Activated effector memory CD4-positive, alpha-beta T cell treated with Interleukin-2 at 50 U/mL for 16 hours (primary cell): ENCODE measurements around the gene SNTG2.

Source experiments
- DNase-seq: peaks from one replicate; pipeline ENCODE4 v3.0.0-alpha.2; 2020

Gene SNTG2

DNA sequence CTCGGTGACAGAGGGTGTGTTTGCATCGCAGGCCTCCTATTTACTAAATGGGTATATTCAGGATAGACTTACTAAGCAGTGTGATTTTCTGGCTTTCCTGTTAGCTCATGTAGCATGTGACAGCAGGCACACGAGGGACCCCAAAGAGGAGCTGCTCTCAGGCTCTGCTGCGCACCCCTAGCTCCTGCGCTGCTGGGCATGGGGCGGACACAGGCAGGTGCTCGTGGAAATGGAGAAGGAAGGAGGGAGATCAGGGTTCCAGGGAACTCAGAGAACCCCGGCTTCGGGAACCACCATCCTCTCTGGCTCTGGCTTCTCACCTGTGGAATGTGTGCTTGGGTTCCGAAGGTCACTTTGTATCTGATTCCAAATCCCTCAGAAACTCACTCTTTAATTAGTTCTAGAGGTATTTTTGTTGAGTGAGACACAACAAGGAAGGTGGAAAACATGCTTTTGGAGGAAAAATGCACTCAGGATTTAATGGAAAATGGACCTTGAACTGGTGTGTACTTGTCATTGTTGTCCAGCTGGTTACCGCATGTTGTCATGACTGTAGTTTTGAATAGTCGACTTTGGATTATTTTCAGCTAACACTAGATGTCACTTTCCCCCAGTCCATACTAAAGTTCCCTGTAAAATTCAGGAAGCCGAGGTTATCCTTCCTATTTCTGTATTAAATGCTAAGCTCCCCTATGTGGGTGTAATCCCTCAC lies 3.5 kb downstream of the SNTG2 start:
- DNase-seq, result no peak

DNA sequence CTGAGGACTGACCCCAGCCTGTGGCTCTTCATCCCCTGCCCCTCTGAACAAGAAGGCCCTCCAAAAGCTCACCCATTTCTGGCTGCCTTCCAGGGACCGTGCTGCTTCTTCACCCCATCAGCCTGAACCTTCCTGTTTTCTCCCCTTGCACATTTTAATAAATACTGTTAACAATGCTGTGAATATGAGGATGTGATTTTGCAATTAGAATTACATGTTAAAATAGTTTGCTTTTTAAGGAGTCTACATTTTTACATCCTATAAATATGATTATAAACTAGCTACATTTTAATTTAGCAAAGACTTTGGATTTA lies 4.0 kb downstream of the SNTG2 start:
- no peak for DNase-seq

DNA sequence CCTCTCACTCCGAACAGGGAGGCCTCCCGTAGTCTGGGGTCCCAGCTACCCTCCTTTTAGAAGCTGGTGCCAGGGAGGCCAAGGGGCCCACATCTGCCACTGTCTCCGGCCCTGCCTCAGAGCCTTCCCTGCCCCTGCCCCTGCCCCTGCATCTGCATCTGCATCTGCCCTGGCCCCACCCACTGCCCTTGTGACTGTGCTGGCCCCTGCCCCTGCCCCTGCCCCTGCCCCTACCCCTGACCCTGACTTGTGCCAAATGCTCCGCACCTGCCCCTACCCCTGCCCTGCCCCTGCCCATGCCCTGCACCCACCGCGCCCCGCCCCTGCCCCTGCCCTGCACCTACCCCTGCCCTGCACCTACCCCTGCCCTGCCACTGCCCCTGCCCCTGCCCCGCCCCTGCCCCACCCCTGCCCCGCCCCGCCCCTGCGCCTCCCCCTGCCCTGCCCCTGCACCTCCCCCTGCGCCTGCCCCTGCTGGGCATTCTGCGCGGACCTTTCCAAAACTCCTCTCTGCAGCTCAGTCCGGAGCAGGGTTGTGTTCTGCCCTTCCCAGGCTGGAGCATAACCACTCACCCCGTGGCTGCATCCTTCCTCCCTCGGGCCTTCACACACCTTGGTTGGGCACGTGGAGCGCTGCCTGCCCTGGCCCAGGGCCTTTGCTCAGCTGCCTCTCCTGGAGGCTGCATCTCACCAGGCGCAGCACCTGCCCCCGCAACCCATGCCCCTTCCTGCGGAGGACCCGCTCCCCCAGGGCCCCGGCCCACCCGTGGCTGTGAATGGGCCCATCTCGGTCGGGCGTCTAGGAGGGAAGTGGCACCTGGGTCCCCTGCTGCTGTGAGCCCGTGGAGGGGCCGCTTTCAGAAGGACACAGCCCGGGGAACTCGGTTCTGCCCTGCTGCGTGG lies 5.4 kb downstream of the SNTG2 start:
- DNase-seq, result no peak

DNA sequence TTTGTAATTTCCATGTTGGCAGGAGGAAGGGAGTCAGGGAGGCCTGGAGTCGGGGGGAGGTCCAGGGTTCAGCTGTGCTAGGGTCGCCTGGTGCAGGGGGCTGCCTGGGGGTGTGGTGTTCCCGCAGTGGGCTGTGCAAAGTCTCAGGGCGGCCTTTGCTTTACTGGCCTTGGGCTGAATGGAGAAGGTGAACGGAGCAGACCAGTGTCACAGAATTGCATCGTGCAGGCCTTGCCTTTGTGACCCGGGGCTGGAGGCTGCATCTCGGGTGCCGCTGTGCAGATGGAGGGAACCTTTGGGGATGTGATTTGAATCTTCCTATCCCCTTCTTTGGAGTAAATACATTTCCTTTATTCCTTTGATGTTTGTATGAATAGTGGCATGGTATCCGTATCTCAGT lies 8.8 kb downstream of the SNTG2 start:
- DNase-seq, result no peak

DNA sequence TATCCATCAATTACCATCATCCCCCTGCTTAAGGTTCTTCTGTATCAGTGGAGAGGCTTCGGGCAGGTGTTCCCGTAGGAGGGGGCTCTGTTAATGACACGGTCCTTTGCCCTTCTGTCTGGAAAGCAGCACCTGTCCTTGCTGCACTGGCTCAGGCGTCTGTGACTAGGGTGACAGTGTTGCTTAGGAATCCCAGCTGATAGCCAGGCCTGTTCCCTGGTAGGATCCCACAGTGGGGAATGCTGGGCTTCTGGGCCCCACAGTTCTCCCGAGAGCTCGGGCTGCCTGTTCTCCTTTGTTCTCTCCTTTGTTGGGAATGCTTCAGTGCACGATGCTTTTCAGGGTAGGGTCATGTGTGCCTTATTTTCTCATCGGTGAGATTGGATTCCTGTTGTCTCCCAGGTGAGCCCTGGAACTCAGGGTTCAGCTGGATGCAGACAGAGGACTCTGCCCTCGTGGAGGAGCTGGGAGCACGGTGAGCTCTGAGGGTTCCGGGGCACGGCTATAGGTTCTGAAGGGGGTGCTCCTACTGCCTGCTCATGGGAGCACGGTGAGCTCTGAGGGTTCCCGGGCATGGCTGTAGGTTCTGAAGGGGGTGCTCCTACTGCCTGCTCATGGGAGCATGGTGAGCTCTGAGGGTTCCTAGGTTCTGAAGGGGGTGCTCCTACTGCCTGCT lies 9.6 kb downstream of the SNTG2 start:
- no peak for DNase-seq

DNA sequence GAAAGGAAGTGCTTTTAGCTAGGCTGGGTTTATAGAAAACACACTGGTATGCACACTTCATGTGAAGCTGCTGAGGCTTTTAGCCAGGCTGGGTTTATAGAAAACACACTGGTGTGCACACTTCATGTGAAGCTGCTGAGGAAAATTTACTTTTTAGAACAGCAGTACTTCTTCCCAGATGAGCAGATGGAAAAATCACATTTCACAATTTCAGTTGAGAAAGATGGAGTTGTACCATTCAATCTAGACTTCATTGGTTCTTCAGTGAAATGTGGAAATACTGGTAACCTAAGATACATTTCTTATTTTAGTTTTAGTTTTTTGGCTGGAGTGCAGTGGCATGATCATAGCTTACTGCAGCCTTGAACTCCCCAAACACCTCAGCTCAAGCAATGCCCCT lies 11.1 kb downstream of the SNTG2 start:
- no peak for DNase-seq

DNA sequence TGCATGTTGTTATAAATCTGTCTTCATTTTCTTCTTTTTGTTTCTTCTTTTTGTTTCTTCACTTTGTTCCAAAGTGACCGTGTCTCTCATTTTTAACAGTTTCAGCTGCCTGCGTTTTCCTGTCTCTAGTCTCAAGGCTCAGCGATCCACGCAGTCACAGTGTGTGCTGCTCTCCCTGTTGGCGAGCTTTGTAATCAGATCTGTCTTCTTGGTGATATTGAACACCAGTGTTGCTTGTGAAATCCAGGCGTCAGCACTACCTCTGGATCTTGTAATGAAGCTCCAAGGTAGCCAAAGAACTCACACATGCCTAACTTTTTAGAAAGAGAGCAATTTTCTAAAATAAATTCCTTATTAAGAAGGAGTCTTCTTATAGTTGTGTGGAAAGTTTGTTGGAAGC lies 13.2 kb downstream of the SNTG2 start:
- DNase-seq, result no peak

DNA sequence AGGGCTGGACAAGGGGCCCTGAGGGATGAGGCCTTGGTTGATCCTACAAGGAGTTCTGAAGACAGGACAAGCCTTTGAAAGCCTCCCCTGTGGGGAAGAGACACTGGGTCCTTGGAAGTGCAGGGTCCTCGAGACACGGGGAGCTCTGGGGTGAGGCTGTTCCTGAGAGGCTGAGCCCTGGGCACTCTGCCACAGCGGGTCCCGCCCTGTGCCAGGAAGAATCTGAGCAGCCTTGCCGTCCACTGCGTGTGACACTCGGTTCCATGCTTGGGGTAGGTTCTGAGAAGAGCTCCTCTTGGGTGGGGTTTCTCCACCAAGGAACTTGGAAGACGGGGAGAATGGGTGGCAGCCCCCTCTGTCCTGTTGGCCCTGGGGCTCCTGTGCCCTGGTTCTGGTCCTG lies 13.9 kb downstream of the SNTG2 start:
- DNase-seq, result no peak

DNA sequence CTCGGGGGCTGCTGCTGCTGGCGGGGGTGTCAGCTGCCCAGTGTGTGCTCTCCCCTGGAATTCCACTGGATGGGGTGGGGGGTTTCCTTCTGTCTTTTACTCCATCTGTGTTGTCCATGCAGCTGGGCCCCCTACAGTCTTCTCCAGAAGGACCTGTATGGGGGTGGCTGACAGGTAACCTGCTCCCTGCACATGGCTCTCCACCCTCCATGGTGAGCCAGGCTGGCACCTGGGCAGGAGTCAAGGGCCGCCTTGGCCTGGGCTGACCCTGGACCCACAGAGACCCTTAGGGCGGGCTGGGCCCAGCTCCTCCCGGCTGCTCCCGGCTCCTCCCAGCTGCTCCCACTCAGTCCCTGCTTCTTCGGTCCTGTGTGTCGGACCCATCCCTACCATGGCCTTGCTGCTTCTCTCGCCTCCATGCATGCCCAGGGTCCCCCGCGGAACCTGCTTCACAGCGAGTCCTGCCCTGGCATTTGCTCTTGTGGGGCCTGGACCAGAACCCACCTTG lies 15.0 kb downstream of the SNTG2 start:
- no peak for DNase-seq

DNA sequence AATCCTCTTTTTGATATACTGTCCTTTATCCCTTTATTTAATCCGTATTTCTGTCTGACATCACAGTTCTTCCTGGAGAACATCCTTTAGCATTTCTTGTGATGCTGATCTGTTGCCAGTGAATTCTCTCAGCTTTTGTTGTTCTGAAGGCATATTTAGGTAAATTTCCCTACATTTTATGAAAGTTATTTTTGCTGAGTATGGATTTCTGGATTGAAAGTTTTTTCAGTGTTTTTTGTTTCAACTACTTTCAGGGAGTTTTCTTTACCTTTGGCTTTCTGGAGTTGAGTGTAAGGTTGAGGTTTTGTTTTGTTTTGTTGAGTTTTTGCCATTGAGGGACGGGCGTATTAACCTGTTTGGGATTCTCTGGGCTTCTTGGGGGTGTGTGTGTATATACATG lies 22.5 kb downstream of the SNTG2 start:
- DNase-seq, result no peak

DNA sequence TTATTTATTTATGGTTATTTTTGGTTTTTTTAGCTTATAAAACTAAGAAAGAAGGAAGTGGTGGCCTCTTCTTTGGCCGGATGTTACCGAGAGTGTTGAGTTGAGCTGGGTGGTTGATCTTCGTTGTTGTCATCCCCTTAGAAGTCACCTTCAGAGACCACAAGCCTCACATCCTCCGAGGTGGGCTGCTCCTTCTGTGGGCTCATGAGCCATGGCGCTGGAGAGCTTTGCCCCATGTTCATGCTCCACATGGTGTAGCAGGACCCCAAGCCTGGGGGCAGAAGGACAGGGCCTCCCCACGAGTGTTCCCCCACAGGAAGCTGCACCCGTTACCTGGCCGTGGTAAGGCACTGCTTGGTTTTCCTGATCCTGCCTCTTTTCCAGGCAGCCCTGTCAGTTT lies 23.4 kb downstream of the SNTG2 start:
- peak; percentile 6 for DNase-seq

DNA sequence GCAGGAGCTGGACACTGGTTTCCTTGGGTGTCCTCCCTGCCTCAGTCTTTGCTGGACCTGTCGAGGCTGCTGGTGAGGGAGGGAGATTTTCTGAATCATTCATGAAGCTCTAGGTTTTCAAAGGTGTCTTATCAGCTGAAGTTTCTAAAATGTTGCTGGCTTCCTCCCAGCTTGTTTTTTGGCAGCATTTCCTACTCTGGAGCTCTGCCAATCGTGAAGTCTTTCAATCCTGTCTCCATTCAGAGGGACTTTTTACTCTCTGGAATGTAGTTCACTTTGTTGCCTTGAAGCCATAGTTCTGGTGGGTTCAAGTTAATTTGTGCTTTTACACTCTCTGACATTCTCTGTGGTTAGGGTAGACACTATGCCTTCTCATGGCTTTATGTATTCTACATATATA lies 23.9 kb downstream of the SNTG2 start:
- DNase-seq, result no peak

DNA sequence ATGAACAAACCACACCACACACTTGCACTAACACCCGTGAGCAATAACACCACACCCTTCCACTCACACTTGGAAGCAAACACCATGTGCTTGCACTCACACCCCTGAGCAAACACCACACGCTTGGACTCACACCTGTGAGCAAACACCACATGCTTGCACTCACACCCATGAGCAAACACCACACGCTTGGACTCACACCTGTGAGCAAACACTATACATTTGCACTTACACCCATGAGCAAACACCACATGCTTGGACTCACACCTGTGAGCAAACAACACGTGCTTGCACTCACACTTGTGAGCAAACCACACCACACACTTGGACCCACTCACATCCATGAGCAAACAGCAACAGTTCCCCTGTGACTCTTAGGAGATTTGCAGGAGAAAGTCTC lies 24.4 kb downstream of the SNTG2 start:
- DNase-seq, result no peak

DNA sequence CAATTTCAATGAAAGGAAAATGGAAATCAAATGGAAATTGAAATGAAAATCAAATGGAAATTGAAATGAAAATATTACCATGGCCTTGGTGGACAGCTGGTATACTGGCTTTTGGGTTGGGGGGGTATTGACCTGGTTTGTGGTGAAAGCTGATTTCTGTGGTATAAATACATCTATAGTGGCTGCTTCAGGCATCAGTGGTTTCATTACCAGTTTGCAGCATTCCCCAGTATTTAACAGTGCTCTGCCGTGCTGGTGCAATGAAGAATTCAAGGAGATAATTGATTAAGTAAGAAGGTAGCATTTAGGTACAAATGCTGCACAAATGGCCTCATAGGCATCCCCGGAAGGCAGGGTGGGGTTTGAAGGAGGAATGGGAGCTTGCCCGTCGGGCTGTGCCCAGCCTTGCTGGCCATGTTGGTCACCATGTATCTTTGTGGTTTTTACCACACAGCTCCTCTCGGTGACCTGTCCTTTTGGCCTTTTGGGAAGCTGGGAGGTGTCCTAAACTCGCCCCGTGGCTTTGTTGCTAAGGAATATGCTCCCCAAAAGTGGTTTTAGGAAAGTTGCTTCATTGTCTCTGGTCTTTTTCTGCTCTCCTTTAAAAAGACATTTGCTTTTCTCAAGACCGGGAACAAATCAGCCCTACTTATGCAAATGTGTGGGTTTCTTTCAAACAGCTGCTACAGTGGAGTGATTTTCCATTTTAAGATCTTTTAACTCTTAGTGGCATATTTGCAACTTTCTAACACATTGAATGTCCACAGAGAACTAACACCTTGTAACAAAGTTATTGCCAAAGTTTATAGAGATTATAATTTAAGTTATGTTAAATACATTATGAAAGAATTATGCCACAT lies 28.6 kb downstream of the SNTG2 start:
- no peak for DNase-seq

DNA sequence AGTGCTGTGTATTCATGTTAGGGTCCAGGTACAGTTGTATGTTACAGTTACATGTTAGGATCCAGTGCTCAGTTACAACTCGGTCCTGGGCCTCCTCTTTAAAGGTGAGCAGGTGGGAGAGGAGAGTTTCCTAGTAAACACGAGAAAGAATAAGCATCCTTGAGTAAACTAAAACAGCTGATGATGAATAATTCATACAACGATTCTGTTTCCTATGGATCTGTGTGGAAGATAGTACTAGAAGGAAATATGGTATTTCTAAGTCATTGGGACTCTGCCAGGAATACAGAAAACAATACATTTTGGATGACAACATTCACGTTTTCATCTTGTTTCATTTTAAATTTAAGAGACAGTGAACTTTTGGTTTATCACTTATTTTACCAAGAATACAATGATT lies 29.5 kb downstream of the SNTG2 start:
- no peak for DNase-seq

DNA sequence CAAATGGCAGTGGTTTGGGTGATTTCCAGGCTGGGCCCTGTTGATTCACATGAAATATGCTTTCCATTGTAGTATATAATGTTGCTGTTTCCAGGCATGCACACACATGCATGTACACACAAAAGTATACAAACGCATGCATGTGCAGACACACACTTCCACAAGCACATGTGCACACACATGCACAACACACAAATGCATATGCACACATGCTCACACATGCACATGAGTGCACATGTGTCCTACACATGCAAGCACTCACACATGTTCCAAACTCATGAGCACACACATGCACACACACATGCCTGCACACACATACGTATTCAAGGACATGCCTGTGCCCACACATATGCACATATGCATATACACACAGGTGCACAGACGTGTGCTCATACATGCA lies 30.6 kb downstream of the SNTG2 start:
- no peak for DNase-seq

DNA sequence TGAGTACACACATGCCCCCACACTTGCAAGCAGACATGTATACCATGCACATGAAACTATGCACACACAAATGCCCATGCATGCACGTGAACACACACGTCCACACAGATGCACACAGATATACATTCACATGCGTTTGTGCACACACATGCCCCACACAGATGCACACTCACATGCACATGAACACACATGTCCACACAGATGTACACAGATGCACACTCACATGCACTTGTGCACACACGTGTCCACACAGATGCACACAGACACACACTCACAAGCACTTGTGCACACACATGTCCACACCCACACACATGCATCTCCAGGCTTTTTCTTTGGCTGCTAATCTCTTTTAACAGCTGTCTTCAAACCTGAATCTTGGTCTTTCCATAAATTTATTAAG lies 31.1 kb downstream of the SNTG2 start:
- no peak for DNase-seq

DNA sequence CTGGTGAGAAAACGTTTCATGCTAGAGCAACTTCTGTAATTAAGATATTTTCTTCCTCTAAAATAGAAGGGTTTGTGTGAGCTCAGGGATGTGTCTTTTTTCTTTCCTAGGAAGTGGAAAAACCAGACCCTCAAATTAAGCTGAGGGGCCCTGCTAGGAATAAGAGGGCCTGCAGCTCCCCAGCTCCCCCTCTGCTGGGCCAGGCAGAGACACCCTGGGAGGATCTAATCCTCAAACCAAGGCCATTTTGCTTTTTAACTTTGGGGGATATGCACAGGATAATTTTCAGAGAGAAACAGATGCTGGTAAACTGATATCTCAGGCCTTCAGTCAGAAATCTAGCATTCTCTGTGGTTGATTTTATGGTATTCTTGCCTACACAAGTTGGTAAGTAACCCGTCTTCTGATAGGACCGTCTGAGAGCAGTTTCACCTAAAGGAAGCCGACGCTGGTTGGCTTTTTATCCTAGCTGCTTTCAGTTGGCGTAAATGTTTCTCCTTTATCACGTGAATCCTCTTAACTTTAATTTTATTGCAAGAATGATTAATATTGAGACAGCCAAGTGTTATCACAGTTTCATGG lies 34.8 kb downstream of the SNTG2 start:
- DNase-seq, result no peak

DNA sequence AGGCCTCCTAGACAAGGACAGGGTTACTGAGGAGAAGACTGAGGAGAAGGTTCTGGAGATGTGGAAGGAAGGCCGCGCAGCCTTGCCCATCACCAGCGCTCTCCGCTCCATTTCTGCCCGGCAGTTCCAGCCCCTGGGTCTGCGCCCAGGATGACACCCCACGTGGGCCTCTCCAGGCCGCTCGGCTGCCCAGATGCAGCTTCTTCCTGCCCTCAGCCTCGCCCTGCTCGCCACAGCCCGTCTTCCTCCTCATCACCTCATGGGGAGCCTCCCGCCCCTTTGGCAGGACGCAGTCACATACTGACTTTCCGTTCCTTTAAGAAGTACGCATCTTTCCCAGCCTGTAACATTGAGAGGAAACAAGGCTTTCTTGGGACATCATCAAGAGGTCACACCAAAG lies 37.1 kb downstream of the SNTG2 start:
- no peak for DNase-seq

DNA sequence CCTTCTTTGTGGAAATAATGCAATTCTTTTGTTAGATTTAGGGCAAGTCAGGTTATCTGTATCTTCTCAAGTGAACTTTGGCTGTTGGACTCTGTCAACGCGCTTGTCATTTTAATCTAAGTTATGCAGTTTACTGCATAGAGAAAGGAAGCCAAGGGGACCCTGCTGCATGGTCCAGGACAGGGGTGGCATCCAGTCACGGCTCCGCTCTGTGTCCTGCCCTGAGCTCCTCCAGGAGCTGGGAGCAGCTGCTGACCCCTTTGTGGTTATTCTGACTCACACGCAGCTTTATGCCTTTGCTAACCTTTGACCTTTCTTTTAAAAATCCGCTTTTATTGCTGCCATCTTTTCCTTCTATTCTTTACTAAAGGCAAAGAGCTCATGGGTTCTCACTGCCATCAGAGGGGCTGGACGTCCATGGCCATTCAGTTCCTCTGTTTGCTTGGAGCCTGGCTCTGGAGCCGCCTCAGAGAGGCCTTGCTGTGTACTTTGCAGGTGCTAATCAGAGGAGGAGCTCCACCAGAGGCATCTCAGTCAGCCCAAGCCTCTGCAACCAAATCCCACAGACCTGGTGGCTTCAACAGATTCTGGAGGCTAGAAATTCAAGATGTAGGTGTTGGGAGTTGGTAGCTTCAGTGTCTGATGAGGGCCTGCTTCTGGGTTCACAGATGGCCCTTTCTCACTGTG lies 39.3 kb downstream of the SNTG2 start:
- no peak for DNase-seq

DNA sequence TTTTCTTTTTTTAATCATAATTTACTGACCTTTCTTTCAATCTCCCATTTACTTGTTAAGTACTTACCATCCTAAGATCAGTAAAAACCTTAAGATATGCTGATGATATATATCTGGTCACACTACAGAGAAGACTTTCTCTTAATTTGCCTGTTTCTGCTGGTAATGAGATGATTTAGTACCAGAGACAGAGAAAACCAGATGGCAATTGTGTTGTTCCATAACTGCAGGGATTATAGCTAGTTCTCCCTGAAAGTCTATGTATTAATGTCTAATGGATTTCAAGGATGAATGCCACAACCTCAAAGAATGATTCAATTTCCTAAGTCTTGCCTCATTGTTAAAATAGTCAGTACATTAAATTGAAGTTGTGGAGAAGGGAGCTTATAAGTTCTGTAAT lies 40.3 kb downstream of the SNTG2 start:
- DNase-seq, result no peak

DNA sequence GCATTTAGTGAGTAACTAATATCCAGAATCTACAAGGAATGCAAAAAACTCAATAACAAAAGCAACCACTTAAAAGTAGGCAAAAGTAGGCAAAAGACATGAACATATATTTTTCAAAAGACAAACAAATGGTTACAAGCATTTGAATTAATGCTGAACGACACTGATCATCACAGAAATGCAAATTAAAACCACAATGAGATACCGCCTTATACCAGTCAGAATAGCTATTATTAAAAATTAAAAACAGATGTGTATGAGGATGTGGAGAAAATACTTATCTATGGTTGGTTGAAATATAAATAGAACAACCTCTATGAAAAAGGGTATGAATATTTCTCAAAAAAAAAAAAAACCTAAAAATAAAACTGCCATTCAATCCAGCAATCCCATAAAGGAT lies 51.7 kb downstream of the SNTG2 start:
- DNase-seq, result no peak
